Measurements from ENCODE around the gene WDR76. TPM values are rescaled to one million over a fixed set of nuclear protein-coding genes. Genes with fewer than 3 reads are reported as not detected.

Gene WDR76
- total RNA-seq (10 to 100 TPM in 1 of 2 donors, 1 to 10 TPM in 1; 8.6 to 13.4 TPM), polyA plus RNA-seq (ENCODE audit: insufficient read length in 6 of 6) (10 to 100 TPM; 15.0 to 23.1 (median 16.9) TPM)
- long read RNA-seq, donor 1, partial matches to known transcripts: 31 of 35 reads
- long read RNA-seq, donor 1, other reads (novel, unspliced or antisense): 0 of 35 reads
- long read RNA-seq, donor 2, partial matches to known transcripts: 0 of 2 reads
- long read RNA-seq, donor 2, other reads (novel, unspliced or antisense): 0 of 2 reads
- long read RNA-seq, donor 3, partial matches to known transcripts: 0 of 4 reads
- long read RNA-seq, donor 3, other reads (novel, unspliced or antisense): 0 of 4 reads
- long read RNA-seq, donor 4, partial matches to known transcripts: 0 of 3 reads
- long read RNA-seq, donor 4, other reads (novel, unspliced or antisense): 3 of 3 reads
- long read RNA-seq, donor 5, partial matches to known transcripts: 11 of 12 reads
- long read RNA-seq, donor 5, other reads (novel, unspliced or antisense): 0 of 12 reads
- long read RNA-seq, donor 6, partial matches to known transcripts: 0 of 1 reads
- long read RNA-seq, donor 6, other reads (novel, unspliced or antisense): 0 of 1 reads
- long read RNA-seq, donor 7: 0 reads
- long read RNA-seq, donor 8, partial matches to known transcripts: 0 of 2 reads
- long read RNA-seq, donor 8, other reads (novel, unspliced or antisense): 0 of 2 reads
- long read RNA-seq, donor 9: 0 reads
- long read RNA-seq, donor 10, partial matches to known transcripts: 0 of 1 reads
- long read RNA-seq, donor 10, other reads (novel, unspliced or antisense): 1 of 1 reads
- long read RNA-seq, donor 11: 0 reads
- long read RNA-seq, donor 12, partial matches to known transcripts: 0 of 4 reads
- long read RNA-seq, donor 12, other reads (novel, unspliced or antisense): 0 of 4 reads

GRCh38 chr15:43826508-43827341 lies at the start of gene WDR76:
Gene WDR76 (plus strand): TSS chr15:43827002. CDS start chr15:43827033, 31 bp downstream.
- Histone ChIP-seq H3K27me3 (no peaks in the 10 kb centered on the region), H3K9me3 (no peaks in the 10 kb centered on the region), H3K27ac (peak within 1 kb of the TSS in 1 of 2 donors; percentile 67), H3K36me3 (no peaks in the 10 kb centered on the region), H3K4me3 (peak within 1 kb of the TSS; percentile 51 to 67), H3K4me1 (peaks cover 19 to 63% of the 10 kb centered on the region in 2 donors)
- ATAC-seq (peak; percentile 90), DNase-seq (peak; percentile 68 to 96 (median 87))
- intact Hi-C loops (cut with DNase I): no loop called here
- no peak for TF ChIP-seq CTCF (IDR thresholded peaks at IDR 0.05)

GRCh38 chr15:43777267-43777914 lies 49.4 kb upstream of the WDR76 start:
- peak overlapping the region; percentile 52 to 71 for H3K4me3 ChIP-seq
- ATAC-seq: peak; percentile 79
- H3K4me1 ChIP-seq: peaks cover 0 to 23% of the 10 kb centered on the region in 2 donors
- peak; percentile 72 to 92 (median 78) for DNase-seq
- no peaks in the 10 kb centered on the region for H3K27me3 ChIP-seq
- intact Hi-C loops (cut with DNase I): no loop called here
- no peaks in the 10 kb centered on the region for H3K9me3 ChIP-seq
- peak overlapping the region; percentile 90 to 92 for H3K27ac ChIP-seq
- peaks cover 0 to 22% of the 10 kb centered on the region in 2 donors for H3K36me3 ChIP-seq
- TF ChIP-seq CTCF (IDR thresholded peaks at IDR 0.05): peak; percentile 55 to 71

GRCh38 chr15:43779016-43779415 lies 47.8 kb upstream of the WDR76 start:
- H3K4me1 ChIP-seq: peaks cover 0 to 23% of the 10 kb centered on the region in 2 donors
- H3K27me3 ChIP-seq: no peaks in the 10 kb centered on the region
- H3K27ac ChIP-seq: no peak overlapping the region
- intact Hi-C loops (cut with DNase I): no loop called here
- peaks cover 0 to 5% of the 10 kb centered on the region in 2 donors for H3K36me3 ChIP-seq
- H3K4me3 ChIP-seq: no peak overlapping the region
- H3K9me3 ChIP-seq: no peaks in the 10 kb centered on the region
- ATAC-seq (no peak), DNase-seq (no peak)
- TF ChIP-seq CTCF (IDR thresholded peaks at IDR 0.05): no peak

- no peak for DNase-seq
- no peak overlapping the region for H3K27ac ChIP-seq
- H3K36me3 ChIP-seq: peaks cover 0 to 11% of the 10 kb centered on the region in 2 donors
- intact Hi-C loops (cut with DNase I): no loop called here
- no peak for ATAC-seq
- H3K4me3 ChIP-seq: no peak overlapping the region
- TF ChIP-seq CTCF (IDR thresholded peaks at IDR 0.05): no peak
- H3K27me3 ChIP-seq: no peaks in the 10 kb centered on the region
- H3K4me1 ChIP-seq: peaks cover 11 to 18% of the 10 kb centered on the region in 2 donors
- H3K9me3 ChIP-seq: no peaks in the 10 kb centered on the region
These were observed 37.4 kb upstream of the WDR76 start for GRCh38 chr15:43789409-43789808.

All from left lung (tissue), 14 donors.